Measurements from ENCODE around the gene MAPKAP1.

DNA sequence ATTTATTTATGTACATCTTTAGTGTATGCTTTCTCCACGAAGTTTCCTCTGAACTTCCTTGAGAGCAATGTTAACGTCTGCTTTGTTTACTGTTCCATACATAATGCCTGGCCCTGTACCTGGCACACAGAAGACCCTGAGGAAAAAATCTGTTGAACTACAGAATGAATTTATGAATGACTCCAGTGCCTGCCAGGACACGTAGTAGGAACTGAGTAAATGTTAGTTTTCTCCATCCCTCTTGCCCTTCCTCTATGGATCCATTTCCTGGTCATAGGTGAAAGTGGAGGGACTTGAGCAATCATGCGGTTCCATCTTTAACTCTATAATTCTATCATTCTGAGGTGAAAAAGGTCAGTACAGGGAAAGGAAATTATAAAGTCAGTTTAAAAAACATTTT lies 117.7 kb downstream of the MAPKAP1 start:
- TF ChIP-seq, protein P1, sequence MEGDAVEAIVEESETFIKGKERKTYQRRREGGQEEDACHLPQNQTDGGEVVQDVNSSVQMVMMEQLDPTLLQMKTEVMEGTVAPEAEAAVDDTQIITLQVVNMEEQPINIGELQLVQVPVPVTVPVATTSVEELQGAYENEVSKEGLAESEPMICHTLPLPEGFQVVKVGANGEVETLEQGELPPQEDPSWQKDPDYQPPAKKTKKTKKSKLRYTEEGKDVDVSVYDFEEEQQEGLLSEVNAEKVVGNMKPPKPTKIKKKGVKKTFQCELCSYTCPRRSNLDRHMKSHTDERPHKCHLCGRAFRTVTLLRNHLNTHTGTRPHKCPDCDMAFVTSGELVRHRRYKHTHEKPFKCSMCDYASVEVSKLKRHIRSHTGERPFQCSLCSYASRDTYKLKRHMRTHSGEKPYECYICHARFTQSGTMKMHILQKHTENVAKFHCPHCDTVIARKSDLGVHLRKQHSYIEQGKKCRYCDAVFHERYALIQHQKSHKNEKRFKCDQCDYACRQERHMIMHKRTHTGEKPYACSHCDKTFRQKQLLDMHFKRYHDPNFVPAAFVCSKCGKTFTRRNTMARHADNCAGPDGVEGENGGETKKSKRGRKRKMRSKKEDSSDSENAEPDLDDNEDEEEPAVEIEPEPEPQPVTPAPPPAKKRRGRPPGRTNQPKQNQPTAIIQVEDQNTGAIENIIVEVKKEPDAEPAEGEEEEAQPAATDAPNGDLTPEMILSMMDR (IDR thresholded peaks at IDR 0.05), result no peak
- no peak for TF ChIP-seq POLR2A (IDR thresholded peaks at IDR 0.05)

Data from Peyer's patch (tissue), 4 donors.